ENCODE measurements around the gene DIS3.

GRCh38 chr13:72820898-72821279 lies 39.2 kb upstream of the DIS3 start:
- TF ChIP-seq CTCF (conservative IDR thresholded peaks at IDR 0.05; ENCODE audit: low read depth, low read length) = no peak
- no peak for TF ChIP-seq EZH2 (IDR thresholded peaks at IDR 0.05; ENCODE audit: borderline replicate concordance, low read depth, low read length, poor library complexity, severe bottlenecking)

All from A673 (cell line).